ENCODE results near the gene TCF3.

DNA sequence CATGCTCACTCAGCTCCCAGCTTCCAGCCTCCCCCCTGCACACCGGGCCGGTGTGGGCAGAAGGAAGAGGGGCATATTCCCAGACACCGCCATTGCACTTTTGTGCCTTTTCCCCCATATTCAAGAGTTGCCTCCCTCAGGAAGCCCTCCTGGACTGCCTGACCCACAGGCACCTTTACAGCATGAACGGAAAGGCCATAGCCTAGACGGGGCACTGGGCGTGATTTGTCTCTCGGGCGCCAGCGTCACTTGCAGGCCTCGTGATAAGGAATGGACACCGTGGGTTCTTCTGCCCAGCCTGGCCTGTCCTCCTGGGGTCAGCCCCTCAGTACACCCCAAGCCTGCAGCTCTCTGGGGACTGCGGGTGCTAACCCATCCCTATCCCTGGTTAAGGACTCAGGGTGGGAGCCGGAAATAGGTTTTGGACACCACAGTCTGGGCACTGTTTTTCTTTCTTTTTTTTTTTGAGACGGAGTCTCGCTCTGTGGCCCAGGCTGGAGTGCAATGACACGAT lies 46.2 kb downstream of the TCF3 start:
- TF ChIP-seq, protein P1, sequence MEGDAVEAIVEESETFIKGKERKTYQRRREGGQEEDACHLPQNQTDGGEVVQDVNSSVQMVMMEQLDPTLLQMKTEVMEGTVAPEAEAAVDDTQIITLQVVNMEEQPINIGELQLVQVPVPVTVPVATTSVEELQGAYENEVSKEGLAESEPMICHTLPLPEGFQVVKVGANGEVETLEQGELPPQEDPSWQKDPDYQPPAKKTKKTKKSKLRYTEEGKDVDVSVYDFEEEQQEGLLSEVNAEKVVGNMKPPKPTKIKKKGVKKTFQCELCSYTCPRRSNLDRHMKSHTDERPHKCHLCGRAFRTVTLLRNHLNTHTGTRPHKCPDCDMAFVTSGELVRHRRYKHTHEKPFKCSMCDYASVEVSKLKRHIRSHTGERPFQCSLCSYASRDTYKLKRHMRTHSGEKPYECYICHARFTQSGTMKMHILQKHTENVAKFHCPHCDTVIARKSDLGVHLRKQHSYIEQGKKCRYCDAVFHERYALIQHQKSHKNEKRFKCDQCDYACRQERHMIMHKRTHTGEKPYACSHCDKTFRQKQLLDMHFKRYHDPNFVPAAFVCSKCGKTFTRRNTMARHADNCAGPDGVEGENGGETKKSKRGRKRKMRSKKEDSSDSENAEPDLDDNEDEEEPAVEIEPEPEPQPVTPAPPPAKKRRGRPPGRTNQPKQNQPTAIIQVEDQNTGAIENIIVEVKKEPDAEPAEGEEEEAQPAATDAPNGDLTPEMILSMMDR (IDR thresholded peaks at IDR 0.05; ENCODE audit: poor library complexity, severe bottlenecking) = peak; percentile 24
- TF ChIP-seq MXI1 (conservative IDR thresholded peaks at IDR 0.05; ENCODE audit: poor library complexity, severe bottlenecking) (no peak), EZH2 (IDR thresholded peaks at IDR 0.05; ENCODE audit: borderline replicate concordance, insufficient read depth, low read length, poor library complexity, severe bottlenecking) (no peak), EP300 (conservative IDR thresholded peaks at IDR 0.05; ENCODE audit: poor library complexity, severe bottlenecking) (no peak), POLR2AphosphoS5 (IDR thresholded peaks at IDR 0.05) (no peak), SMC3 (conservative IDR thresholded peaks at IDR 0.05; ENCODE audit: poor library complexity) (peak; percentile 25)
